T-helper 1 cell treated with Interleukin-12 subunit alpha and Interleukin-12 subunit beta and Interleukin-4 antibody, amounts not matched to agents 30 μg/mL and 1 μg/mL, for 36 hours (primary cell): ENCODE data around the gene SLC25A42.

Experiments used
- H3K27ac Mint-ChIP-seq: one replicate; pipeline ENCODE4 v1.8.0; 2021; ENCODE audit warnings: mild to moderate bottlenecking, mixed read lengths
- H3K27me3 Mint-ChIP-seq: one replicate; pipeline ENCODE4 v1.8.0; 2021; ENCODE audit warnings: low read depth, mixed read lengths
- H3K36me3 Mint-ChIP-seq: one replicate; pipeline ENCODE4 v1.8.0; 2021; ENCODE audit warnings: low read depth, mixed read lengths
- H3K4me1 Mint-ChIP-seq: one replicate; pipeline ENCODE4 v1.8.0; 2021; ENCODE audit warnings: low read depth, mixed read lengths
- H3K4me3 Mint-ChIP-seq: one replicate; pipeline ENCODE4 v1.8.0; 2021; ENCODE audit warnings: mild to moderate bottlenecking, moderate library complexity, mixed read lengths
- H3K9me3 Mint-ChIP-seq: one replicate; pipeline ENCODE4 v1.8.0; 2021; ENCODE audit warnings: mixed read lengths

The SLC25A42 gene

DNA sequence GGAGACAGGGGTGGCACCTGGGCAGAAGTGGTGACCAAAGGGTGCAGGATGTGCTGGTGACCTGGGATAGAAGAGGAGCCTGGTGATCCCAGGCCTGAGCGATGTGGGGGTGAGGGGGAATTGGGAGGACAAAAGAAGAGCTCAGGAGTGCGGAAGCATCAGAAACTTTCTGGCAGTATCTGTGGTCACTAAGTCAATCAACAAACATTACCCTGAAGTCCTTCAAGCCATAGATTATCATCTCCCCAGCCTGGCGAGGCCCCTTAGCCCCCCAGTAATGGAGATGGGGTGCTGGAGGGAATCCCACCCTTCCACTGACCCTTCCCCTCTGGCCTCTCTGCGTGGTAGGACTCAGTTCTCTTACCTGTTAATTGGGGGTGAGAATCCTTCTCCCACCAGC lies 95.7 kb downstream of the SLC25A42 start:
- H3K9me3 Mint-ChIP-seq: no peaks in the 10 kb centered on the region
- H3K27me3 Mint-ChIP-seq: no peaks in the 10 kb centered on the region
- H3K4me3 Mint-ChIP-seq: no peak overlapping the region
- H3K27ac Mint-ChIP-seq: no peak overlapping the region
- H3K4me1 Mint-ChIP-seq: peaks cover 2% of the 10 kb centered on the region
- H3K36me3 Mint-ChIP-seq: peaks cover 8% of the 10 kb centered on the region

- H3K9me3 Mint-ChIP-seq: no peaks in the 10 kb centered on the region
Observed at GRCh38 chr19:19160461-19161035, 96.8 kb downstream of the SLC25A42 start.

DNA sequence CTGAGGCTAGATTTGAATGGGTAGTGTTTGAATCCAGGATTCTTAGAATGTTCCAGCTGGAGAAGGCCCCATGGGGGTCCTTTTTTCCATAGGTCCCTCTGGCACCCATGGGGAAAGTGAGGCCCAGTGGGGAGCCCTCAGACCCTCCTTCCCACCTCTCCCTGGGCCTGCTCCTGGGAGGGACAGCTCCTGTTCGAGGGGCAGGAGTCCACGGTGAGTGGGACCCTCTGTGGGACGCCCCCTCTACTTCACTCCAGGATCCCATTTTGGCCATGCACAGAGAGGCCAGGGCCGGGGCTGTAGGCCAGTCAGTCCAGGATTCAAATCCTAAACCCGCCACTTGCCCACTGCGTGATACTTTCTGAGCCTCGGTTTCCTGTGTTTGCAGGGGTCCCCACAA lies 98.7 kb downstream of the SLC25A42 start:
- Mint-ChIP-seq H3K36me3 (no peaks in the 10 kb centered on the region), H3K4me3 (no peak overlapping the region)

More at GRCh38 chr19:19160461-19161035, 96.8 kb downstream of the SLC25A42 start:
- peaks cover 2% of the 10 kb centered on the region for H3K4me1 Mint-ChIP-seq
- no peak overlapping the region for H3K4me3 Mint-ChIP-seq
- no peaks in the 10 kb centered on the region for H3K27me3 Mint-ChIP-seq
- H3K36me3 Mint-ChIP-seq: peaks cover 7% of the 10 kb centered on the region
- no peak overlapping the region for H3K27ac Mint-ChIP-seq

More for the DNA sequence above, 98.7 kb downstream of the SLC25A42 start:
- Mint-ChIP-seq H3K4me1 (peaks cover 2% of the 10 kb centered on the region), H3K27ac (no peak overlapping the region), H3K9me3 (no peaks in the 10 kb centered on the region), H3K27me3 (no peaks in the 10 kb centered on the region)
